GM12892 (cell line): Measurements from ENCODE around the gene NEBL.

ENCODE experiments used
- POLR2A ChIP-seq: IDR thresholded peaks from 2 replicates; pipeline ENCODE4 v1.6.1; 2011; ENCODE audit warnings: low read depth, low read length, control low read depth
- POLR2AphosphoS5 ChIP-seq: IDR thresholded peaks from 2 replicates; pipeline ENCODE4 v1.6.1; 2011; ENCODE audit warnings: low read depth, low read length, control low read depth
- TAF1 ChIP-seq: IDR thresholded peaks from 2 replicates; pipeline ENCODE4 v1.6.1; 2011; ENCODE audit warnings: low read depth, mild to moderate bottlenecking, control low read depth, low read length, borderline replicate concordance

- TF ChIP-seq POLR2A: no peak
- TF ChIP-seq TAF1: no peak
- no peak for TF ChIP-seq POLR2AphosphoS5
Observed at GRCh38 chr10:20814116-20814515, 83.0 kb downstream of the NEBL start.
